GM12878 (cell line): Measurements from ENCODE around the gene GADD45A. TPM values are rescaled to one million over a fixed set of nuclear protein-coding genes. Genes with fewer than 3 reads are reported as not detected.

Experiments used
- EP300 ChIP-seq, 2 experiments: fragments of 150-350 bp in 1 of 2; IDR thresholded peaks; 2 replicates each; pipeline ENCODE4 v1.6.1; 2011 to 2012; ENCODE audit warnings: low read depth in 2 of 2, low read length in 2 of 2, borderline replicate concordance in 1 of 2, improper control_type of control experiment in 1 of 2, inconsistent platforms in 1 of 2; ENCODE audit not compliant: control insufficient read depth in 1 of 2
- MEF2B ChIP-seq: fragments of 450-650 bp; IDR thresholded peaks from 2 replicates; pipeline ENCODE4 v1.6.1; 2018; ENCODE audit warnings: mild to moderate bottlenecking, moderate library complexity; ENCODE audit not compliant: partially characterized antibody, poor library complexity, severe bottlenecking
- MYB ChIP-seq: fragments of 150-350 bp; IDR thresholded peaks from 2 replicates; pipeline ENCODE4 v1.6.1; 2014; ENCODE audit warnings: mild to moderate bottlenecking, low read depth, low read length, borderline replicate concordance
- RELA ChIP-seq: fragments of 450-650 bp; IDR thresholded peaks from 2 replicates; pipeline ENCODE4 v1.8.0; 2014; ENCODE audit warnings: borderline replicate concordance; ENCODE audit not compliant: partially characterized antibody
- SMC3 ChIP-seq: IDR thresholded peaks from 2 replicates; pipeline ENCODE4 v1.6.1; 2011; ENCODE audit warnings: low read length, improper control_type of control experiment, borderline replicate concordance
- YY1 ChIP-seq: IDR thresholded peaks from 2 replicates; pipeline ENCODE4 v1.6.1; 2011; ENCODE audit warnings: low read depth, mild to moderate bottlenecking, low read length
- ZBED1 ChIP-seq: IDR thresholded peaks from 2 replicates; pipeline ENCODE4 v1.6.1; 2016; ENCODE audit warnings: borderline replicate concordance
- polyA plus RNA-seq, 11 experiments: library from polyadenylated mRNA; depleted of rRNA in 4 of 11; unstranded in 6 of 11; stranded (reverse) in 5 of 11; fragments of >200 nt; fragmentation: Nextera tagmentation in 4 of 11; fragmentation: Illumina TruSeq in 1 of 11; extraction: Ambion mirVana in 4 of 11; extraction: Trizol in 1 of 11; gene quantifications; 1 replicate in 1 of 11; 2 replicates in 10 of 11; pipeline versions ENCODE4 v1.2.1 to v1.2.3, GENCODE V29; 2011 to 2016; ENCODE audit warnings: inconsistent platforms in 2 of 11, missing spikeins in 2 of 11, low read depth in 1 of 11
- total RNA-seq, 4 experiments: library from RNA; depleted of rRNA in 3 of 4; stranded (reverse); fragments of >200 nt in 3 of 4; fragmentation: Illumina TruSeq in 1 of 4; extraction: Trizol in 1 of 4; gene quantifications; 2 replicates each; pipeline versions ENCODE4 v1.2.1 to v1.2.3, GENCODE V29; 2013 to 2021
- TF ChIP-seq, protein P1 (sequence below): IDR thresholded peaks from 2 replicates; pipeline ENCODE4 v1.6.1; 2012; ENCODE audit warnings: low read depth, low read length, improper control_type of control experiment
- TF ChIP-seq, protein P2 (sequence below): fragments of 450-650 bp; IDR thresholded peaks from 2 replicates; pipeline ENCODE4 v1.6.1; 2017; ENCODE audit warnings: mild to moderate bottlenecking, moderate library complexity
- TF ChIP-seq, protein P3 (sequence below): fragments of 450-650 bp; IDR thresholded peaks from 2 replicates; pipeline ENCODE4 v1.6.1; 2017; ENCODE audit warnings: low read depth, mild to moderate bottlenecking, moderate library complexity
- TF ChIP-seq, protein P4 (sequence below): fragments of 450-650 bp; conservative IDR thresholded peaks from 2 replicates; pipeline ENCODE4 v1.6.1; 2017; ENCODE audit warnings: mild to moderate bottlenecking, moderate library complexity
- TF ChIP-seq, protein P5 (sequence below): IDR thresholded peaks from 2 replicates; pipeline ENCODE4 v1.6.1; 2011; ENCODE audit warnings: low read depth, mild to moderate bottlenecking, low read length, moderate library complexity, borderline replicate concordance; ENCODE audit errors: extremely low read depth
- TF ChIP-seq, protein P6 (sequence below): IDR thresholded peaks from 2 replicates; pipeline ENCODE4 v1.6.1; 2012; ENCODE audit warnings: mild to moderate bottlenecking, low read depth, low read length
- TF ChIP-seq, protein P7 (sequence below): IDR thresholded peaks from 2 replicates; pipeline ENCODE4 v1.6.1; 2011; ENCODE audit warnings: borderline replicate concordance, low read depth, mild to moderate bottlenecking, moderate library complexity, low read length; ENCODE audit not compliant: insufficient read depth, poor library complexity, severe bottlenecking

The GADD45A gene
- total and polyA plus RNA-seq, 10 of the 15 experiments (the other 5 are each of a cell fraction or from before 2014, with no cell fraction given): 4.7 to 48.9 (median 18.5) TPM

DNA sequence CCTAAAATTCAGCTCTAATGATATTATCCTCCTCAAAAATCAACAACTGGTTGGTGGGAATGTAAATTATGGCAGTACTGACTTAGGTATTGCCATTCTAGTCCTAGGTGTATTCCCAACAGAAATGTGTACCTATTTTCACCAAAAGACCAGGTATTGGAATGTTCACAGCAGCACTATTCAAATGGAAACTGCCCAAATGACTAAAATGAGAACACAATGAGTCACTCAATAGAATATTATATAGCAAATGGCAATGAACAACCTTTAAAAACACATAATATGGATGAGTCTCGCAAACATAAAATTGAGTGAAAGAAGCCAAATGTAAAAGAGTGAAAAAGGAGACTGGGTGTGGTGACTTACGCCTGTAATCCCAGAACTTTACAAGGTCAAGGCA, 44.9 kb downstream of the GADD45A start (continued):
- TF ChIP-seq, protein P1, sequence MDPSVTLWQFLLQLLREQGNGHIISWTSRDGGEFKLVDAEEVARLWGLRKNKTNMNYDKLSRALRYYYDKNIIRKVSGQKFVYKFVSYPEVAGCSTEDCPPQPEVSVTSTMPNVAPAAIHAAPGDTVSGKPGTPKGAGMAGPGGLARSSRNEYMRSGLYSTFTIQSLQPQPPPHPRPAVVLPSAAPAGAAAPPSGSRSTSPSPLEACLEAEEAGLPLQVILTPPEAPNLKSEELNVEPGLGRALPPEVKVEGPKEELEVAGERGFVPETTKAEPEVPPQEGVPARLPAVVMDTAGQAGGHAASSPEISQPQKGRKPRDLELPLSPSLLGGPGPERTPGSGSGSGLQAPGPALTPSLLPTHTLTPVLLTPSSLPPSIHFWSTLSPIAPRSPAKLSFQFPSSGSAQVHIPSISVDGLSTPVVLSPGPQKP: no peak
- no peak for TF ChIP-seq ZBED1
- TF ChIP-seq EP300 (IDR thresholded peaks at IDR 0.05; ENCODE audit: borderline replicate concordance in 1 of 2, control insufficient read depth in 1 of 2, low read depth in 2 of 2, low read length in 2 of 2): peak in 1 of 2 experiments; percentile 57; a peak in 1 of 4 replicates
- TF ChIP-seq, protein P2, sequence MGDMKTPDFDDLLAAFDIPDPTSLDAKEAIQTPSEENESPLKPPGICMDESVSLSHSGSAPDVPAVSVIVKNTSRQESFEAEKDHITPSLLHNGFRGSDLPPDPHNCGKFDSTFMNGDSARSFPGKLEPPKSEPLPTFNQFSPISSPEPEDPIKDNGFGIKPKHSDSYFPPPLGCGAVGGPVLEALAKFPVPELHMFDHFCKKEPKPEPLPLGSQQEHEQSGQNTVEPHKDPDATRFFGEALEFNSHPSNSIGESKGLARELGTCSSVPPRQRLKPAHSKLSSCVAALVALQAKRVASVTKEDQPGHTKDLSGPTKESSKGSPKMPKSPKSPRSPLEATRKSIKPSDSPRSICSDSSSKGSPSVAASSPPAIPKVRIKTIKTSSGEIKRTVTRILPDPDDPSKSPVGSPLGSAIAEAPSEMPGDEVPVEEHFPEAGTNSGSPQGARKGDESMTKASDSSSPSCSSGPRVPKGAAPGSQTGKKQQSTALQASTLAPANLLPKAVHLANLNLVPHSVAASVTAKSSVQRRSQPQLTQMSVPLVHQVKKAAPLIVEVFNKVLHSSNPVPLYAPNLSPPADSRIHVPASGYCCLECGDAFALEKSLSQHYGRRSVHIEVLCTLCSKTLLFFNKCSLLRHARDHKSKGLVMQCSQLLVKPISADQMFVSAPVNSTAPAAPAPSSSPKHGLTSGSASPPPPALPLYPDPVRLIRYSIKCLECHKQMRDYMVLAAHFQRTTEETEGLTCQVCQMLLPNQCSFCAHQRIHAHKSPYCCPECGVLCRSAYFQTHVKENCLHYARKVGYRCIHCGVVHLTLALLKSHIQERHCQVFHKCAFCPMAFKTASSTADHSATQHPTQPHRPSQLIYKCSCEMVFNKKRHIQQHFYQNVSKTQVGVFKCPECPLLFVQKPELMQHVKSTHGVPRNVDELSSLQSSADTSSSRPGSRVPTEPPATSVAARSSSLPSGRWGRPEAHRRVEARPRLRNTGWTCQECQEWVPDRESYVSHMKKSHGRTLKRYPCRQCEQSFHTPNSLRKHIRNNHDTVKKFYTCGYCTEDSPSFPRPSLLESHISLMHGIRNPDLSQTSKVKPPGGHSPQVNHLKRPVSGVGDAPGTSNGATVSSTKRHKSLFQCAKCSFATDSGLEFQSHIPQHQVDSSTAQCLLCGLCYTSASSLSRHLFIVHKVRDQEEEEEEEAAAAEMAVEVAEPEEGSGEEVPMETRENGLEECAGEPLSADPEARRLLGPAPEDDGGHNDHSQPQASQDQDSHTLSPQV: no peak
- no peak for TF ChIP-seq YY1
- TF ChIP-seq, protein P3, sequence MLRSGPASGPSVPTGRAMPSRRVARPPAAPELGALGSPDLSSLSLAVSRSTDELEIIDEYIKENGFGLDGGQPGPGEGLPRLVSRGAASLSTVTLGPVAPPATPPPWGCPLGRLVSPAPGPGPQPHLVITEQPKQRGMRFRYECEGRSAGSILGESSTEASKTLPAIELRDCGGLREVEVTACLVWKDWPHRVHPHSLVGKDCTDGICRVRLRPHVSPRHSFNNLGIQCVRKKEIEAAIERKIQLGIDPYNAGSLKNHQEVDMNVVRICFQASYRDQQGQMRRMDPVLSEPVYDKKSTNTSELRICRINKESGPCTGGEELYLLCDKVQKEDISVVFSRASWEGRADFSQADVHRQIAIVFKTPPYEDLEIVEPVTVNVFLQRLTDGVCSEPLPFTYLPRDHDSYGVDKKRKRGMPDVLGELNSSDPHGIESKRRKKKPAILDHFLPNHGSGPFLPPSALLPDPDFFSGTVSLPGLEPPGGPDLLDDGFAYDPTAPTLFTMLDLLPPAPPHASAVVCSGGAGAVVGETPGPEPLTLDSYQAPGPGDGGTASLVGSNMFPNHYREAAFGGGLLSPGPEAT: no peak
- TF ChIP-seq MYB: no peak
- TF ChIP-seq, protein P4, sequence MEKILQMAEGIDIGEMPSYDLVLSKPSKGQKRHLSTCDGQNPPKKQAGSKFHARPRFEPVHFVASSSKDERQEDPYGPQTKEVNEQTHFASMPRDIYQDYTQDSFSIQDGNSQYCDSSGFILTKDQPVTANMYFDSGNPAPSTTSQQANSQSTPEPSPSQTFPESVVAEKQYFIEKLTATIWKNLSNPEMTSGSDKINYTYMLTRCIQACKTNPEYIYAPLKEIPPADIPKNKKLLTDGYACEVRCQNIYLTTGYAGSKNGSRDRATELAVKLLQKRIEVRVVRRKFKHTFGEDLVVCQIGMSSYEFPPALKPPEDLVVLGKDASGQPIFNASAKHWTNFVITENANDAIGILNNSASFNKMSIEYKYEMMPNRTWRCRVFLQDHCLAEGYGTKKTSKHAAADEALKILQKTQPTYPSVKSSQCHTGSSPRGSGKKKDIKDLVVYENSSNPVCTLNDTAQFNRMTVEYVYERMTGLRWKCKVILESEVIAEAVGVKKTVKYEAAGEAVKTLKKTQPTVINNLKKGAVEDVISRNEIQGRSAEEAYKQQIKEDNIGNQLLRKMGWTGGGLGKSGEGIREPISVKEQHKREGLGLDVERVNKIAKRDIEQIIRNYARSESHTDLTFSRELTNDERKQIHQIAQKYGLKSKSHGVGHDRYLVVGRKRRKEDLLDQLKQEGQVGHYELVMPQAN: no peak
- TF ChIP-seq, protein P5, sequence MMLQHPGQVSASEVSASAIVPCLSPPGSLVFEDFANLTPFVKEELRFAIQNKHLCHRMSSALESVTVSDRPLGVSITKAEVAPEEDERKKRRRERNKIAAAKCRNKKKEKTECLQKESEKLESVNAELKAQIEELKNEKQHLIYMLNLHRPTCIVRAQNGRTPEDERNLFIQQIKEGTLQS: no peak
- TF ChIP-seq, protein P6, sequence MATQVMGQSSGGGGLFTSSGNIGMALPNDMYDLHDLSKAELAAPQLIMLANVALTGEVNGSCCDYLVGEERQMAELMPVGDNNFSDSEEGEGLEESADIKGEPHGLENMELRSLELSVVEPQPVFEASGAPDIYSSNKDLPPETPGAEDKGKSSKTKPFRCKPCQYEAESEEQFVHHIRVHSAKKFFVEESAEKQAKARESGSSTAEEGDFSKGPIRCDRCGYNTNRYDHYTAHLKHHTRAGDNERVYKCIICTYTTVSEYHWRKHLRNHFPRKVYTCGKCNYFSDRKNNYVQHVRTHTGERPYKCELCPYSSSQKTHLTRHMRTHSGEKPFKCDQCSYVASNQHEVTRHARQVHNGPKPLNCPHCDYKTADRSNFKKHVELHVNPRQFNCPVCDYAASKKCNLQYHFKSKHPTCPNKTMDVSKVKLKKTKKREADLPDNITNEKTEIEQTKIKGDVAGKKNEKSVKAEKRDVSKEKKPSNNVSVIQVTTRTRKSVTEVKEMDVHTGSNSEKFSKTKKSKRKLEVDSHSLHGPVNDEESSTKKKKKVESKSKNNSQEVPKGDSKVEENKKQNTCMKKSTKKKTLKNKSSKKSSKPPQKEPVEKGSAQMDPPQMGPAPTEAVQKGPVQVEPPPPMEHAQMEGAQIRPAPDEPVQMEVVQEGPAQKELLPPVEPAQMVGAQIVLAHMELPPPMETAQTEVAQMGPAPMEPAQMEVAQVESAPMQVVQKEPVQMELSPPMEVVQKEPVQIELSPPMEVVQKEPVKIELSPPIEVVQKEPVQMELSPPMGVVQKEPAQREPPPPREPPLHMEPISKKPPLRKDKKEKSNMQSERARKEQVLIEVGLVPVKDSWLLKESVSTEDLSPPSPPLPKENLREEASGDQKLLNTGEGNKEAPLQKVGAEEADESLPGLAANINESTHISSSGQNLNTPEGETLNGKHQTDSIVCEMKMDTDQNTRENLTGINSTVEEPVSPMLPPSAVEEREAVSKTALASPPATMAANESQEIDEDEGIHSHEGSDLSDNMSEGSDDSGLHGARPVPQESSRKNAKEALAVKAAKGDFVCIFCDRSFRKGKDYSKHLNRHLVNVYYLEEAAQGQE: no peak
- TF ChIP-seq, protein P7, sequence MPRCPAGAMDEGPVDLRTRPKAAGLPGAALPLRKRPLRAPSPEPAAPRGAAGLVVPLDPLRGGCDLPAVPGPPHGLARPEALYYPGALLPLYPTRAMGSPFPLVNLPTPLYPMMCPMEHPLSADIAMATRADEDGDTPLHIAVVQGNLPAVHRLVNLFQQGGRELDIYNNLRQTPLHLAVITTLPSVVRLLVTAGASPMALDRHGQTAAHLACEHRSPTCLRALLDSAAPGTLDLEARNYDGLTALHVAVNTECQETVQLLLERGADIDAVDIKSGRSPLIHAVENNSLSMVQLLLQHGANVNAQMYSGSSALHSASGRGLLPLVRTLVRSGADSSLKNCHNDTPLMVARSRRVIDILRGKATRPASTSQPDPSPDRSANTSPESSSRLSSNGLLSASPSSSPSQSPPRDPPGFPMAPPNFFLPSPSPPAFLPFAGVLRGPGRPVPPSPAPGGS: no peak
- TF ChIP-seq MEF2B: no peak
- TF ChIP-seq RELA: no peak
- no peak for TF ChIP-seq SMC3
